Tibial artery (tissue), 4 donors: Measurements from ENCODE around the gene APCDD1L.

Experiments used
- DNase-seq, 2 donors: peaks; one replicate each; pipeline ENCODE4 v3.0.0-alpha.2; 2019
- H3K27ac ChIP-seq, 2 donors: fragments of 200-600 bp; sonication (generic) in 1 of 2; 1 replicate in 1 of 2; 2 replicates in 1 of 2; pipeline ENCODE4 v1.5.1; 2018 to 2019; ENCODE audit warnings: mild to moderate bottlenecking in 1 of 2
- H3K27me3 ChIP-seq, 2 donors: fragments of 200-600 bp; sonication (generic) in 1 of 2; one replicate each; pipeline versions ENCODE4 v1.5.1 to v1.6.0; 2016 to 2019
- H3K36me3 ChIP-seq, 3 donors: fragments of 200-600 bp; sonication (generic) in 2 of 3; one replicate each; pipeline ENCODE4 v1.5.1; 2016 to 2019; ENCODE audit warnings: mild to moderate bottlenecking in 2 of 3
- H3K4me1 ChIP-seq, 4 donors: fragments of 200-600 bp; sonication (generic) in 2 of 4; 1 replicate in 3 of 4; 2 replicates in 1 of 4; pipeline ENCODE4 v1.5.1; 2016 to 2019
- H3K4me3 ChIP-seq, 2 donors: fragments of 200-600 bp; sonication (generic) in 1 of 2; 1 replicate in 1 of 2; 2 replicates in 1 of 2; pipeline ENCODE4 v1.5.1; 2018 to 2019; ENCODE audit warnings: mild to moderate bottlenecking in 2 of 2
- H3K9me3 ChIP-seq, 3 donors: fragments of 200-600 bp; sonication (generic) in 1 of 3; one replicate each; pipeline ENCODE4 v1.5.1; 2016 to 2019
- CTCF ChIP-seq, 2 experiments: fragments of 200-600 bp in 1 of 2; fragments of 450-650 bp in 1 of 2; IDR thresholded peaks; one replicate each; pipeline ENCODE4 v1.5.1; 2017 to 2019; ENCODE audit warnings: antibody characterized with exemption in 2 of 2, mild to moderate bottlenecking in 1 of 2, moderate library complexity in 1 of 2
- intact Hi-C: fragments of 100-400 bp; cut with DNase I; formaldehyde crosslinking; loops from one replicate; pipeline ENCODE4 v1.15.0; 2023; ENCODE audit warnings: low total_unique reads

The APCDD1L gene

DNA sequence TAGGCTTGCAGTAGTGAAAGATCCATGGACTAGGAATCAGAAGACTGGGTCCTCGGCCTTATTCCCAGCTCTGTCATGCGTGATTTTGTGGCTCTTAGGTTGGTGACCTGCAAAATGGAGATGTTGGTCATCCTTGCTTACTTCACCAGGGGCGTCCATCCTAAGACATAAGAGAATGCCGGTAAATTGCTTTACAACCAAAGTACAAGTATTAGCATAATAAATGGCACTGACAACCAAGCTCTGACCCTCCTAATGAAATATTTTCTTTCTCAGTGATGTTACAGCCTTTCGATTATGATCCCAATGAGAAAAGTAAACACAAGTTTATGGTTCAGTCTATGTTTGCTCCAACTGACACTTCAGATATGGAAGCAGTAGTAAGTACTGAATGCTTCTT lies 80.9 kb downstream of the APCDD1L start:
- Histone ChIP-seq H3K27me3 (no peaks in the 10 kb centered on the region), H3K27ac (no peak overlapping the region), H3K36me3 (peaks cover 4 to 15% (median 11%) of the 10 kb centered on the region in 3 donors), H3K4me1 (peaks cover 0 to 29% (median 3%) of the 10 kb centered on the region in 4 donors), H3K4me3 (no peak overlapping the region), H3K9me3 (no peaks in the 10 kb centered on the region)
- DNase-seq = no peak
- no peak for TF ChIP-seq CTCF (IDR thresholded peaks at IDR 0.05)
- intact Hi-C loops = no loop called here

DNA sequence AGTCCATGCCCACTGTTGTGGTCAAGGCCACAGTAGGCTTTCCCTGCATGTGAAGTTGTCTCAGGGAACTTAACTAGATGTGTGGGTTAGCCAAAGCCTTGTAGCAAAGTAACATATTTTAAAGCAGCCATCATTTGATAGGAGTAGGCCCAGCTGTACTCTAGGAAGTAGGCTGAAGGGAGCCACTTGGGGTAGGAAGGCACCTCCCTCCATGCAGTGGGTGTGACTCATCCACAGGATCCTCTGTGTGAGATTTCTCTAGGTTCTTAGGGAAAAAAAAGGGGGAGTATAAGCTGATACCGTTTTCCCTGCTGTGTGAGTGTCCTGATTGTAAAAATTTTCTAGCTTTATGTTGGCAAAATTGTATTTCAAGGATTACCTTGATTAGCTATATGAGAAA lies 81.4 kb downstream of the APCDD1L start:
- no peak overlapping the region for H3K27ac ChIP-seq
- peaks cover 4 to 12% (median 6%) of the 10 kb centered on the region in 3 donors for H3K36me3 ChIP-seq
- no peak for TF ChIP-seq CTCF (IDR thresholded peaks at IDR 0.05)
- no peaks in the 10 kb centered on the region for H3K27me3 ChIP-seq
- intact Hi-C loops = no loop called here
- no peak overlapping the region for H3K4me3 ChIP-seq
- no peaks in the 10 kb centered on the region for H3K9me3 ChIP-seq
- peaks cover 0 to 29% (median 3%) of the 10 kb centered on the region in 4 donors for H3K4me1 ChIP-seq
- no peak for DNase-seq

- Histone ChIP-seq H3K27ac (no peak overlapping the region), H3K36me3 (peaks cover under 1 to 8% (median 4%) of the 10 kb centered on the region in 3 donors), H3K4me1 (peaks cover 0 to 29% (median 3%) of the 10 kb centered on the region in 4 donors), H3K4me3 (no peak overlapping the region), H3K9me3 (no peaks in the 10 kb centered on the region), H3K27me3 (no peaks in the 10 kb centered on the region)
- no peak for DNase-seq
- no peak for TF ChIP-seq CTCF (IDR thresholded peaks at IDR 0.05)
- intact Hi-C loops = no loop called here
Measured at GRCh38 chr20:58433029-58433647, 82.1 kb downstream of the APCDD1L start.

DNA sequence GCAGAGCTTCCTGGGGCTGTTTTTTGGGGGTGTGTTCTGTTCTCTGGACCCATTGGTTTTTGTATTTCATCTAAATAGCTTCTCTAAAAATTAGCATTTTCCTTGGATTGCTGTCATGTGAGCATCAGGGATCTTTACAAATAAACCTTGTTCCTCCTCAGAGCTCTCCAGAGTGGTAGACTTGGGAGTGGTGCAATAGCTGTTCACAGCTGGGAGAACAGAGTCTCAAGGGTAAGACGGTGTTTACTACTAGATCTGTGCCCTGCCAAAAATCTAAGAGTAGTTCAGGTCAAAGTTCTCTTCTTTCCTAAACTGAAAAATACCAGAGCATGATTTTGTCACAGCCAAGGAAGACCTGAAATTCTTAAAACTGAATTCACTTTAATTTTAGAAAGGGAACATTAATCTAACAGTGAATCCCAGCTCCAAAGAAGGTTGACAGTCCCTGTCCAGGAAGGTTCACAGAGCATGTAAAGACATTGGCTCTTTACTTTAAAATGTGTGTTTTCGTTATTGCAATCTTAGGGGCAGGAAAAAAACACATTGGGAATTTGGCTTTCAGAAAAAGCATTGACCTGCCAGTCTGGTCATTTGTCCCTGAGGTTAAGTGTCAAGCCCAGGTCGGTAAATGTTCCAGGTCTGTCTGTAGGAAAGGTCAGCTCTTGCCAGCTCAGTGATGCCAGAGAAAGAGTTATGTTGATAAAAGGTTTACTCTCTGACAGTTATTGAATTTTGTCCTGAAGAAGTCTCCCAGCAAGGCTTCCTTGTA lies 82.8 kb downstream of the APCDD1L start:
- Histone ChIP-seq H3K4me3 (no peak overlapping the region), H3K36me3 (peaks cover 0 to 5% (median 4%) of the 10 kb centered on the region in 3 donors), H3K27ac (no peak overlapping the region), H3K4me1 (peaks cover 0 to 29% (median 3%) of the 10 kb centered on the region in 4 donors), H3K27me3 (no peaks in the 10 kb centered on the region), H3K9me3 (no peaks in the 10 kb centered on the region)
- no peak for DNase-seq
- intact Hi-C loops = no loop called here
- no peak for TF ChIP-seq CTCF (IDR thresholded peaks at IDR 0.05)

- no peak for DNase-seq
- Histone ChIP-seq H3K9me3 (no peaks in the 10 kb centered on the region), H3K27me3 (no peaks in the 10 kb centered on the region), H3K27ac (no peak overlapping the region), H3K4me1 (peaks cover 0 to 29% (median 3%) of the 10 kb centered on the region in 4 donors), H3K36me3 (peaks cover 0 to 5% (median 5%) of the 10 kb centered on the region in 3 donors), H3K4me3 (no peak overlapping the region)
- TF ChIP-seq CTCF (IDR thresholded peaks at IDR 0.05) = no peak
- intact Hi-C loops = no loop called here
Measured at GRCh38 chr20:58431134-58431533, 84.1 kb downstream of the APCDD1L start.
